Lung (tissue), 12 donors: ENCODE measurements around the gene DNASE2. TPM values are rescaled to one million over a fixed set of nuclear protein-coding genes. Genes with fewer than 3 reads are reported as not detected.

Experiments
- ATAC-seq: fragments of 200-7000 bp; cut with Tn5 transposase; one replicate; pipeline ENCODE4 v1.9.1; 2020; ENCODE audit warnings: moderate number of reproducible peaks; ENCODE audit not compliant: insufficient read depth, low FRiP score
- DNase-seq, 3 donors: peaks; one replicate each; pipeline ENCODE4 v3.0.0-alpha.2; 2013 to 2017
- H3K27ac ChIP-seq, 2 donors: one replicate each; pipeline ENCODE4 v1.5.1; 2013; ENCODE audit warnings: mild to moderate bottlenecking in 2 of 2, moderate library complexity in 2 of 2, control low read depth in 1 of 2, inconsistent platforms in 1 of 2, low read depth in 1 of 2, low read length in 1 of 2
- H3K27me3 ChIP-seq, 3 donors: one replicate each; pipeline ENCODE4 v1.5.1; 2013; ENCODE audit warnings: low read length in 2 of 3; ENCODE audit not compliant: control insufficient read depth in 3 of 3, insufficient read depth in 3 of 3
- H3K36me3 ChIP-seq, 4 donors: one replicate each; pipeline ENCODE4 v1.5.1; 2013; ENCODE audit warnings: low read length in 4 of 4, mild to moderate bottlenecking in 1 of 4, moderate library complexity in 1 of 4; ENCODE audit not compliant: control insufficient read depth in 4 of 4, insufficient read depth in 4 of 4
- H3K4me1 ChIP-seq, 5 donors: one replicate each; pipeline ENCODE4 v1.5.1; 2013; ENCODE audit warnings: low read length in 5 of 5, mild to moderate bottlenecking in 2 of 5, moderate library complexity in 1 of 5; ENCODE audit not compliant: control insufficient read depth in 5 of 5, insufficient read depth in 5 of 5
- H3K4me3 ChIP-seq: one replicate; pipeline ENCODE4 v1.5.1; 2013; ENCODE audit warnings: mild to moderate bottlenecking, control low read depth, moderate library complexity
- H3K9ac ChIP-seq, 2 donors: one replicate each; pipeline ENCODE4 v1.5.1; 2013; ENCODE audit warnings: low read length in 2 of 2, control low read depth in 1 of 2; ENCODE audit not compliant: insufficient read depth in 1 of 2
- H3K9me3 ChIP-seq, 4 donors: one replicate each; pipeline ENCODE4 v1.5.1; 2013; ENCODE audit warnings: low read length in 3 of 4, mild to moderate bottlenecking in 1 of 4, moderate library complexity in 1 of 4; ENCODE audit not compliant: control insufficient read depth in 4 of 4, insufficient read depth in 3 of 4
- CTCF ChIP-seq: IDR thresholded peaks from 2 replicates; pipeline ENCODE4 v1.5.1; 2012; ENCODE audit warnings: mild to moderate bottlenecking; ENCODE audit errors: control extremely low read depth, extremely low read depth
- WGBS, 2 donors: extraction: QIAGEN DNeasy Blood & Tissue Kit; methylation state at CpG; one replicate each; pipeline ENCODE4 v1.1.7; 2013; 5-methylcytosine and 5-hydroxymethylcytosine counted together
- polyA plus RNA-seq, 2 donors: library from polyadenylated mRNA; stranded (reverse); fragments of 200-250 nt; gene quantifications; one replicate each; pipeline ENCODE4 v1.2.1, GENCODE V29; 2013
- total RNA-seq, 2 donors: library from RNA; depleted of rRNA in 1 of 2; stranded (reverse); fragments of >200 nt in 1 of 2; gene quantifications; one replicate each; pipeline ENCODE4 v1.2.1, GENCODE V29; 2014 to 2021
- donor health status: control.
- donor health status: control.
- donor health status: Bipolar disorder and iron deficiency.
- donor health status: healthy.
- donor health status: DM: yes; HTN: yes; CAD: no.

DNASE2 gene
- total and polyA plus RNA-seq, 4 donors, result 31.2 to 72.3 (median 50.1) TPM

GRCh38 chr19:12834566-12834943, 46.7 kb downstream of the DNASE2 start, which contains the start of gene RTBDN:
Gene RTBDN (minus strand): TSS chr19:12834579. CDS start chr19:12829979, 4,600 bp downstream.
- TF ChIP-seq CTCF, result no peak
- no peaks in the 10 kb centered on the region for H3K36me3 ChIP-seq
- H3K9ac ChIP-seq, result no peak within 1 kb of the TSS
- ATAC-seq (no peak), DNase-seq (no peak)
- 6 to 8% methylated on average over 20 of the region's 20 CpGs for WGBS, 2 donors
- peaks cover 0 to 11% (median 0%) of the 10 kb centered on the region in 5 donors for H3K4me1 ChIP-seq
- peaks cover 0 to 4% (median 0%) of the 10 kb centered on the region in 4 donors for H3K9me3 ChIP-seq
- H3K27ac ChIP-seq, result no peak within 1 kb of the TSS
- H3K27me3 ChIP-seq, result peaks cover 0 to 67% (median 62%) of the 10 kb centered on the region in 3 donors
- H3K4me3 ChIP-seq, result peak within 1 kb of the TSS; percentile 16

GRCh38 chr19:12833738-12834565, 47.3 kb downstream of the DNASE2 start:
- WGBS, 2 donors, result 2% methylated on average over 55 to 81 of the region's 87 CpGs
- Histone ChIP-seq H3K27me3 (peaks cover 0 to 61% (median 57%) of the 10 kb centered on the region in 3 donors), H3K27ac (no peak overlapping the region), H3K36me3 (no peaks in the 10 kb centered on the region), H3K9ac (no peak overlapping the region), H3K4me1 (peaks cover 0 to 11% (median 0%) of the 10 kb centered on the region in 5 donors), H3K4me3 (peak overlapping the region; percentile 16), H3K9me3 (peaks cover 0 to 4% (median 0%) of the 10 kb centered on the region in 4 donors)
- no peak for TF ChIP-seq CTCF
- ATAC-seq (no peak), DNase-seq (peak in 1 of 3 donors; percentile 13)

- H3K27me3 ChIP-seq, result peaks cover 0 to 60% (median 58%) of the 10 kb centered on the region in 3 donors
- DNase-seq (no peak), ATAC-seq (no peak)
- peaks cover 0 to 4% (median 0%) of the 10 kb centered on the region in 4 donors for H3K9me3 ChIP-seq
- TF ChIP-seq CTCF, result no peak
- H3K9ac ChIP-seq, result no peak overlapping the region
- H3K36me3 ChIP-seq, result no peaks in the 10 kb centered on the region
- H3K4me3 ChIP-seq, result no peak overlapping the region
- peaks cover 0 to 9% (median 0%) of the 10 kb centered on the region in 5 donors for H3K4me1 ChIP-seq
- H3K27ac ChIP-seq, result no peak overlapping the region
- WGBS, 2 donors, result 0 to 2% methylated on average over 3 to 5 of the region's 5 CpGs
Measured at GRCh38 chr19:12833418-12833737, 47.9 kb downstream of the DNASE2 start.
